GM23248 (cell line): ENCODE results near the gene RERE. TPM values are rescaled to one million over a fixed set of nuclear protein-coding genes. Genes with fewer than 3 reads are reported as not detected.

ENCODE experiments used
- DNase-seq: peaks from one replicate; pipeline ENCODE4 v3.0.0-alpha.2; 2015
- H2AFZ ChIP-seq: fragments of 200-600 bp; sonication (generic); 2 replicates; pipeline ENCODE4 v1.6.1; 2016; ENCODE audit warnings: antibody characterized with exemption
- H3F3A ChIP-seq: fragments of 200-600 bp; sonication (generic); 2 replicates; pipeline ENCODE4 v1.6.1; 2016; ENCODE audit warnings: mild to moderate bottlenecking, antibody characterized with exemption, mixed run types; ENCODE audit not compliant: insufficient read depth
- H3K27ac ChIP-seq: fragments of 200-600 bp; sonication (generic); 2 replicates; pipeline ENCODE4 v1.5.1; 2016; ENCODE audit warnings: mild to moderate bottlenecking
- H3K27me3 ChIP-seq: fragments of 200-600 bp; sonication (generic); replicated peaks from 2 replicates; pipeline ENCODE4 v1.6.1; 2016; ENCODE audit warnings: mild to moderate bottlenecking; ENCODE audit not compliant: insufficient read depth
- H3K36me3 ChIP-seq: fragments of 200-600 bp; sonication (generic); 2 replicates; pipeline ENCODE4 v1.6.1; 2016; ENCODE audit warnings: low read depth, mild to moderate bottlenecking
- H3K4me1 ChIP-seq: fragments of 200-600 bp; sonication (generic); 2 replicates; pipeline ENCODE4 v1.6.1; 2016; ENCODE audit warnings: mild to moderate bottlenecking; ENCODE audit not compliant: insufficient read depth
- H3K4me2 ChIP-seq: fragments of 200-600 bp; sonication (generic); one replicate; pipeline ENCODE4 v1.6.1; 2016; ENCODE audit warnings: mild to moderate bottlenecking; ENCODE audit not compliant: unreplicated experiment
- H3K4me3 ChIP-seq: fragments of 200-600 bp; sonication (generic); 2 replicates; pipeline ENCODE4 v1.5.1; 2016; ENCODE audit warnings: mild to moderate bottlenecking
- H3K79me2 ChIP-seq: fragments of 200-600 bp; sonication (generic); 2 replicates; pipeline ENCODE4 v1.6.1; 2016; ENCODE audit warnings: mild to moderate bottlenecking; ENCODE audit not compliant: insufficient read depth
- H3K9ac ChIP-seq: fragments of 200-600 bp; sonication (generic); 2 replicates; pipeline ENCODE4 v1.6.1; 2016; ENCODE audit warnings: mild to moderate bottlenecking
- H3K9me2 ChIP-seq: fragments of 200-600 bp; sonication (generic); 2 replicates; pipeline ENCODE4 v1.6.1; 2016; ENCODE audit warnings: mixed run types, mild to moderate bottlenecking, moderate library complexity; ENCODE audit not compliant: insufficient read depth
- H3K9me3 ChIP-seq: fragments of 200-600 bp; sonication (generic); one replicate; pipeline ENCODE4 v1.6.1; 2017; ENCODE audit warnings: low read depth
- H4K20me1 ChIP-seq: fragments of 200-600 bp; sonication (generic); 2 replicates; pipeline ENCODE4 v1.6.0; 2016; ENCODE audit not compliant: insufficient read depth
- EZH2 ChIP-seq: fragments of 200-600 bp; sonication (generic); IDR thresholded peaks from 2 replicates; pipeline ENCODE4 v1.6.1; 2018; ENCODE audit warnings: antibody characterized with exemption, mild to moderate bottlenecking; ENCODE audit not compliant: insufficient read depth, poor library complexity, severe bottlenecking
- EZH2phosphoT487 ChIP-seq: fragments of 200-600 bp; sonication (generic); IDR thresholded peaks from 2 replicates; pipeline ENCODE4 v1.6.1; 2018; ENCODE audit warnings: antibody characterized with exemption, moderate library complexity, mild to moderate bottlenecking, low read depth; ENCODE audit not compliant: insufficient read depth
- WGBS, 2 experiments: methylation state at CpG; one replicate each; pipeline ENCODE4 v1.1.6; 2015 to 2017; ENCODE audit warnings: low lambda C conversion rate in 2 of 2, low coverage in 1 of 2; ENCODE audit errors: missing lambda C conversion rate in 2 of 2; 5-methylcytosine and 5-hydroxymethylcytosine counted together
- in situ Hi-C: fragments of 300-500 bp; cut with MboI; formaldehyde crosslinking; loops from 2 replicates; pipeline ENCODE4 v1.15.0; 2020
- polyA plus RNA-seq: library from polyadenylated mRNA; unstranded; fragments of >200 nt; fragmentation: Nextera tagmentation; extraction: Ambion mirVana; gene quantifications from 2 replicates; pipeline ENCODE4 v1.2.1, GENCODE V29; 2016
- total RNA-seq: library from RNA; depleted of rRNA; stranded (reverse); fragments of >200 nt; shearing (Covaris generic); gene quantifications from 2 replicates; pipeline ENCODE4 v1.2.3, GENCODE V29; 2014

Gene RERE
- total and polyA plus RNA-seq, 2 experiments from 2014 or later = 26.0 to 26.2 TPM

DNA sequence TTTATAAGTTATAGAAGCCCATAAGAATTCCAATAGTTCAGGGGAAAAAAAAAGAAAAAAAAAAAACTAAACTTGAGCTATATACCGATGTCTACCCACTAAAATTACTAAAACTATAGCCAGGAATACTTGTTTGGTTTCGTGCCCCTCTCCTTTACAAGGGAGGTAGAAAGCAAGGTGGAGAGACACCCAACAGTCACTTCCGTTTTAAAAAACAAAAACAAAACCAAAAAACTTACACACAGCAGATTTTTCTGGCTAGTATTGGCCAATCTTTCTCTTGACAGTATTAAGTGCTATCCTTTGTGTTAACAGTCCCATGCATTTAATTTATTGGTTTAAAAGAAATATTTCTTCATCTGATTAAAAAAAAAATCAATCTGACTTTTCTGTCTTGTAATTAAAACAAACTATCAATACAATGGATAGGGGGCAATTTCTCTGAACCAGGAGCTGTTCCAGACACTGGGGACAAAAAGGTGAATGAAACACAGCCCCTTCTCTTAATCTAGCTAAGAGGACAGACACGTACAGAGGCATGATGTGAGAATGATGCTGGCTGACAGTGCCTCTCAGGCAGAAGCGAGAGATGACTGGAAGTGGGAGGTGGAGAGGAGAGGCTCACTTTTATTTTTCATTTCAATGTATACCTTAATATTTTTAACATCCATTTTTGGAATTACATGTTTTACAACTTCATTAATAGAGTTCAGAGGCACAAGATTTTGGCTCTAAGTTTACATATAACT, 214.8 kb downstream of the RERE start:
- Histone ChIP-seq H3F3A (peaks cover 7% of the 10 kb centered on the region), H3K36me3 (no peaks in the 10 kb centered on the region), H3K9me3 (no peaks in the 10 kb centered on the region), H2AFZ (no peak overlapping the region), H3K4me2 (no peak overlapping the region), H3K27me3 (no peaks in the 10 kb centered on the region), H3K79me2 (peaks cover 11% of the 10 kb centered on the region; the same call in 1 of the 2 replicates), H4K20me1 (no peaks in the 10 kb centered on the region), H3K9ac (no peak overlapping the region), H3K9me2 (no peaks in the 10 kb centered on the region), H3K27ac (no peak overlapping the region), H3K4me1 (peaks cover 9% of the 10 kb centered on the region), H3K4me3 (no peak overlapping the region)
- WGBS, 2 experiments = 76 to 79% methylated on average over 5 of the region's 5 CpGs
- in situ Hi-C loops = no loop called here
- TF ChIP-seq EZH2 (no peak), EZH2phosphoT487 (no peak)
- DNase-seq = no peak

DNA sequence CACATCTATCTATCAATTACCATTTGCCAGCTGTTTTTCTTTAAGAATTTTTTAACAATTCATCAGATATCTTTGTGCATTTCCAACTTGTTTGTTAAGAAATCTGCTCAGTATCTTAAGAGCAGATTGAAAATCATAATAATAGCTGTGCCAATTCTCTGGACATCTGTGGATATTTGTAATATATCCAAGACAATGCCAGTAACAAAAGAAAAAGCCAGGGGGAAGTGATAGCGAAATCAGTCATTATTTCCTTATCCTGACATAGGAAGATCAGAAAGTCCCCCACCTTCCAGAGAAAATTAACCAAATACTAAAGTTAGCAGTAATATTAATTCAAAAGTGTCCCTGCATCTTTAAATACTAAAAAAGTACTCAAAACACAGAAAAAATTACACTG, 217.1 kb downstream of the RERE start:
- H3K9me2 ChIP-seq = no peaks in the 10 kb centered on the region

DNA sequence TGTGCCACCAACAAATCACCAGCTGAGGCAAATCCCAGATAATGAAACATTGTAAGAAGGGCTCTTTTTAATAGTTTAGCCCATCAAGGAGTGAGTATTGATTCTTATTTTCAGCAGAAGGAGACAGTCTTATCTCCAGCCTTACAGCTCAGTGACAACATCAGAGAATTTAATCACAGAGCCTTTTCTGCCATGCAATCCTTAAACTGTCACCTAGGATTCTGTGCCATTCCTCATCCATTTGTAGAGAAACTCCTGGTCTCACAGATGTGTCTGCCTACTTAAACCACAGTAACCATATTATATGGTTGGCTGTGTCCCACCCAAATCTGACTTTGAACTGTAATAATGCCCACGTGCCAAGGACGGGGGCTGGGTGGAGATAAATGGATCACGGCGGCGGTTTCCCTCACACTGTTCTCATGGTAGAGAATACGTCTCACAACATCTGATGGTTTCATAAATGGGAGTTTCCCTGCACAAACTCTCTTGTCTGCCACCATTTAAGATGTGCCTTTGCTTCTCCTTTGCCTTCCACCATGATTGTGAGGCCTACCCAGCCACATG, 217.7 kb downstream of the RERE start:
- H3K4me2 ChIP-seq = no peak overlapping the region
- in situ Hi-C loops = no loop called here
- H3K4me3 ChIP-seq = no peak overlapping the region
- H3K9me2 ChIP-seq = no peaks in the 10 kb centered on the region
- H3K9ac ChIP-seq = no peak overlapping the region
- no peaks in the 10 kb centered on the region for H3K27me3 ChIP-seq
- H3K4me1 ChIP-seq = peaks cover 16% of the 10 kb centered on the region
- peaks cover 14% of the 10 kb centered on the region for H3F3A ChIP-seq
- H2AFZ ChIP-seq = no peak overlapping the region
- H3K27ac ChIP-seq = no peak overlapping the region
- peaks cover 21% of the 10 kb centered on the region for H3K79me2 ChIP-seq
- no peak for DNase-seq
- 91 to 93% methylated on average over 6 of the region's 6 CpGs for WGBS, 2 experiments
- TF ChIP-seq EZH2phosphoT487 (no peak), EZH2 (no peak)
- no peaks in the 10 kb centered on the region for H4K20me1 ChIP-seq
- no peaks in the 10 kb centered on the region for H3K9me3 ChIP-seq
- no peaks in the 10 kb centered on the region for H3K36me3 ChIP-seq

More for the DNA sequence above, 217.1 kb downstream of the RERE start:
- peaks cover 14% of the 10 kb centered on the region for H3F3A ChIP-seq
- H3K27ac ChIP-seq = no peak overlapping the region
- TF ChIP-seq EZH2 (no peak), EZH2phosphoT487 (no peak)
- H4K20me1 ChIP-seq = no peaks in the 10 kb centered on the region
- no peaks in the 10 kb centered on the region for H3K36me3 ChIP-seq
- peaks cover 16% of the 10 kb centered on the region for H3K4me1 ChIP-seq
- peaks cover 21% of the 10 kb centered on the region for H3K79me2 ChIP-seq
- H2AFZ ChIP-seq = no peak overlapping the region
- DNase-seq = peak; percentile 3
- H3K9ac ChIP-seq = no peak overlapping the region
- in situ Hi-C loops = no loop called here
- no peaks in the 10 kb centered on the region for H3K27me3 ChIP-seq
- no peak overlapping the region for H3K4me2 ChIP-seq
- 31 to 38% methylated on average over 1 of the region's 1 CpG for WGBS, 2 experiments
- H3K9me3 ChIP-seq = no peaks in the 10 kb centered on the region
- H3K4me3 ChIP-seq = no peak overlapping the region

DNA sequence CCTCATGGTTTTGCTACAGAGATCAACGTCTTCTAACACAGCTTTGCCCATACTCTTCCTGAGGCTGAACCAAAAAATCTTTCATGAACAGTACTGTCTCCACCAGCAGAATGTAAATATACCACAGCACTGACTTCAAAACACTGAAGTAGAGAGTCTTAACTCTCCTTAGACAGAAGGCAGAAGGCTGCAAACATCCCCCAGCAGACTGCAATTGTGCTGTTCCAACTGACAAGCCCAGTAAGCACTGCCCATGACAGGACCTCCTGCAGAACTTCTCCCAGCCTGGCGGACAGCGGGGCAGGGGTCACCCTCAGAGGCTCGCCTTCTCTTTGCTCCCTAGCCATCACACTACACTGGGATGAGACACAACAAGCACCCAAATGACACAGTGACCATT, 218.7 kb downstream of the RERE start:
- H3K9me2 ChIP-seq = no peaks in the 10 kb centered on the region
- no peaks in the 10 kb centered on the region for H4K20me1 ChIP-seq
- in situ Hi-C loops = no loop called here
- WGBS, 2 experiments = 84 to 89% methylated on average over 4 of the region's 4 CpGs
- peak overlapping the region; percentile 60 for H3K9ac ChIP-seq
- peaks cover 14% of the 10 kb centered on the region for H3F3A ChIP-seq
- peak overlapping the region; percentile 54; the same call in 1 of the 2 replicates for H3K4me3 ChIP-seq
- H3K27me3 ChIP-seq = no peaks in the 10 kb centered on the region
- no peak overlapping the region for H3K27ac ChIP-seq
- peak; percentile 6 for DNase-seq
- peaks cover 16% of the 10 kb centered on the region for H3K4me1 ChIP-seq
- H2AFZ ChIP-seq = peak overlapping the region; percentile 83
- H3K36me3 ChIP-seq = no peaks in the 10 kb centered on the region
- peaks cover 28% of the 10 kb centered on the region for H3K79me2 ChIP-seq
- no peak for TF ChIP-seq EZH2
- no peak for TF ChIP-seq EZH2phosphoT487
- no peak overlapping the region for H3K4me2 ChIP-seq
- no peaks in the 10 kb centered on the region for H3K9me3 ChIP-seq
